ENCODE measurements around the gene IQGAP2. TPM values are rescaled to one million over a fixed set of nuclear protein-coding genes. Genes with fewer than 3 reads are reported as not detected.

The IQGAP2 gene
- polyA plus RNA-seq, 1 donor (not counting 4 experiments of a cell fraction or from before 2014, with no cell fraction given): 0.14 TPM

DNA sequence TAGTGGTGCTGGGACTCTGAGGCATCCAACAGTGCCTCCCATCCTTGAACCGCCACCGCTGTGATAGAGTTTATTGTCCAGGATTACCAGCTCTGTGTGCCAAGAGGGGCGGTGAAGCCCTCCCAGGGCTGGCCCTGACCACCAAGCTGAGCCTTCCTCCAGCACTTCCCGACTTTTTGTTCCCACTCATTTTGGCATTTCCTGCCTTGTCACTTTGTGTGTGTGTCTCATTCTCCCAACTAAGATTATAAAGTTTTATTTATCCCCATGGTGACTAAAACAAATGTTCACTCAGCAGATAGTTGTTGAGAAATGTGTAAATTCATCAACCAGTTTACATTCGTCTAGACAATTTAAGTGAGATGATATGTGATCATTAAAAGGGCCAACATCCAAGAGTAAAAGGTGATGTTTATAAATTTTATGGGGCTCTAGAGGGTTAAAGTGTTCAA is 315.3 kb downstream of the IQGAP2 start:
- DNase-seq (ENCODE audit: low read depth, low spot score) (no peak), FAIRE-seq (no peak)
- Histone ChIP-seq H3K36me3 (ENCODE audit: control insufficient read depth in 2 of 2, extremely low read depth in 1 of 2, insufficient read depth in 2 of 2, low read length in 2 of 2) (no peaks in the 10 kb centered on the region), H3K4me3 (ENCODE audit: control insufficient read depth in 2 of 3, extremely low read depth in 1 of 3, insufficient read depth in 2 of 3, low read depth in 1 of 3, low read length in 3 of 3) (no peak overlapping the region), H3K9me3 (ENCODE audit: control insufficient read depth, low read depth, low read length) (no peaks in the 10 kb centered on the region), H3K9me1 (ENCODE audit: control insufficient read depth, extremely low read depth, insufficient read depth, low read length) (no peaks in the 10 kb centered on the region), H3K27me3 (ENCODE audit: control insufficient read depth, extremely low read depth, insufficient read depth, low read length) (peaks cover 5% of the 10 kb centered on the region), H3K4me2 (ENCODE audit: control insufficient read depth, extremely low read depth, insufficient read depth, low read depth, low read length) (no peak overlapping the region), H4K20me1 (ENCODE audit: control insufficient read depth, extremely low read depth, insufficient read depth, low read length) (no peaks in the 10 kb centered on the region), H3K27ac (ENCODE audit: control insufficient read depth, insufficient read depth, low read length) (no peak overlapping the region), H2AFZ (ENCODE audit: control insufficient read depth, low read length) (no peak overlapping the region), H3K4me1 (ENCODE audit: control insufficient read depth, extremely low read depth, insufficient read depth, low read length) (peaks cover 12% of the 10 kb centered on the region), H3K79me2 (ENCODE audit: control insufficient read depth, insufficient read depth, low read length) (peaks cover 49% of the 10 kb centered on the region), H3K9ac (ENCODE audit: control insufficient read depth, extremely low read depth, insufficient read depth, low read length) (no peak overlapping the region)
- no peak for TF ChIP-seq EZH2 (IDR thresholded peaks at IDR 0.05; ENCODE audit: low read length)
- TF ChIP-seq, protein P1, sequence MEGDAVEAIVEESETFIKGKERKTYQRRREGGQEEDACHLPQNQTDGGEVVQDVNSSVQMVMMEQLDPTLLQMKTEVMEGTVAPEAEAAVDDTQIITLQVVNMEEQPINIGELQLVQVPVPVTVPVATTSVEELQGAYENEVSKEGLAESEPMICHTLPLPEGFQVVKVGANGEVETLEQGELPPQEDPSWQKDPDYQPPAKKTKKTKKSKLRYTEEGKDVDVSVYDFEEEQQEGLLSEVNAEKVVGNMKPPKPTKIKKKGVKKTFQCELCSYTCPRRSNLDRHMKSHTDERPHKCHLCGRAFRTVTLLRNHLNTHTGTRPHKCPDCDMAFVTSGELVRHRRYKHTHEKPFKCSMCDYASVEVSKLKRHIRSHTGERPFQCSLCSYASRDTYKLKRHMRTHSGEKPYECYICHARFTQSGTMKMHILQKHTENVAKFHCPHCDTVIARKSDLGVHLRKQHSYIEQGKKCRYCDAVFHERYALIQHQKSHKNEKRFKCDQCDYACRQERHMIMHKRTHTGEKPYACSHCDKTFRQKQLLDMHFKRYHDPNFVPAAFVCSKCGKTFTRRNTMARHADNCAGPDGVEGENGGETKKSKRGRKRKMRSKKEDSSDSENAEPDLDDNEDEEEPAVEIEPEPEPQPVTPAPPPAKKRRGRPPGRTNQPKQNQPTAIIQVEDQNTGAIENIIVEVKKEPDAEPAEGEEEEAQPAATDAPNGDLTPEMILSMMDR (optimal IDR thresholded peaks at IDR 0.05 in 1 of 3, IDR thresholded peaks at IDR 0.05 in 1 of 3, conservative IDR thresholded peaks at IDR 0.05 in 1 of 3; ENCODE audit: extremely low read depth in 1 of 3, insufficient read depth in 2 of 3, low read length in 3 of 3): no peak
- dilution Hi-C loops (cut with MboI; ENCODE audit: extremely low pct_ligation_motif_present, low sequenced_read_pairs): no loop called here

DNA sequence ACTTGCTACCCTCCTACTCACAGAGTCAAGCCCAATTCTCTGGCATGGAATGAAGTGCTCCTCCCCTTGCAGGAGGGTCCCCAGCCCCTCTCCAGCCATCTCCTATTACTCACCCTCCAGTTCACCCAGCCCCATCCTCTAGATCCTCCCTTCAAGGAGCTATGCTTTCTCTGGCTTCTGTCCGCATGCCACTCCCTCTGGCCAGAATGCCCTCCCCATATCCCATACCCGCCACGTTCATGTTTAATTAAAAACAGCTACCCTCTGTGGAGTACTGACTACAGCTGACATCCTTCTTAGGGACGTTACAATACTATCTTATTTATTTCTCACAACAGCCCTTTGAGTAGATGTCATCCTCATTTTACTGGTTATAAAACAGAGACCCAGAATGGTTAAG is 315.8 kb downstream of the IQGAP2 start:
- Histone ChIP-seq H3K79me2 (ENCODE audit: control insufficient read depth, insufficient read depth, low read length) (peaks cover 50% of the 10 kb centered on the region), H3K4me1 (ENCODE audit: control insufficient read depth, extremely low read depth, insufficient read depth, low read length) (peaks cover 12% of the 10 kb centered on the region), H2AFZ (ENCODE audit: control insufficient read depth, low read length) (no peak overlapping the region), H3K27ac (ENCODE audit: control insufficient read depth, insufficient read depth, low read length) (no peak overlapping the region), H4K20me1 (ENCODE audit: control insufficient read depth, extremely low read depth, insufficient read depth, low read length) (no peaks in the 10 kb centered on the region), H3K9me3 (ENCODE audit: control insufficient read depth, low read depth, low read length) (no peaks in the 10 kb centered on the region), H3K9me1 (ENCODE audit: control insufficient read depth, extremely low read depth, insufficient read depth, low read length) (no peaks in the 10 kb centered on the region), H3K36me3 (ENCODE audit: control insufficient read depth in 2 of 2, extremely low read depth in 1 of 2, insufficient read depth in 2 of 2, low read length in 2 of 2) (no peaks in the 10 kb centered on the region), H3K9ac (ENCODE audit: control insufficient read depth, extremely low read depth, insufficient read depth, low read length) (no peak overlapping the region), H3K4me2 (ENCODE audit: control insufficient read depth, extremely low read depth, insufficient read depth, low read depth, low read length) (no peak overlapping the region), H3K27me3 (ENCODE audit: control insufficient read depth, extremely low read depth, insufficient read depth, low read length) (peaks cover 5% of the 10 kb centered on the region), H3K4me3 (ENCODE audit: control insufficient read depth in 2 of 3, extremely low read depth in 1 of 3, insufficient read depth in 2 of 3, low read depth in 1 of 3, low read length in 3 of 3) (no peak overlapping the region)
- dilution Hi-C loops (cut with MboI; ENCODE audit: extremely low pct_ligation_motif_present, low sequenced_read_pairs): no loop called here
- TF ChIP-seq, protein P1 (optimal IDR thresholded peaks at IDR 0.05 in 1 of 3, IDR thresholded peaks at IDR 0.05 in 1 of 3, conservative IDR thresholded peaks at IDR 0.05 in 1 of 3; ENCODE audit: extremely low read depth in 1 of 3, insufficient read depth in 2 of 3, low read length in 3 of 3): no peak
- TF ChIP-seq EZH2 (IDR thresholded peaks at IDR 0.05; ENCODE audit: low read length): no peak
- FAIRE-seq: no peak
- no peak for DNase-seq (ENCODE audit: low read depth, low spot score)

Data from keratinocyte (primary cell).